MCF 10A (cell line): ENCODE data around the gene SORBS2. TPM values are rescaled to one million over a fixed set of nuclear protein-coding genes. Genes with fewer than 3 reads are reported as not detected.

ENCODE experiments used
- BruUV-seq: library from RNA; stranded (reverse); fragments of 400-500 nt; replicated peaks from 2 replicates; lab custom pipeline; 2021; lab: Mats Ljungman, UMichigan
- CTCF ChIA-PET: fragments of 300-600 bp; sonication (Branson Sonifier 250); formaldehyde crosslinking; extraction: SDS; loops from one replicate; lab custom pipeline; 2021; ENCODE audit warnings: antibody characterized with exemption, inconsistent platforms; lab: Yijun Ruan, JAX
- POLR2A ChIA-PET: fragments of 300-600, 350-650 bp; sonication (Branson Sonifier 250); formaldehyde crosslinking; extraction: SDS; loops from one replicate; lab custom pipeline; 2020; ENCODE audit warnings: antibody characterized with exemption, inconsistent platforms; lab: Yijun Ruan, JAX
- DNase-seq: peaks from one replicate; pipeline ENCODE4 v3.0.0-alpha.2; 2018; ENCODE audit not compliant: unreplicated experiment
- H3K27ac Mint-ChIP-seq: one replicate; pipeline ENCODE4 v1.8.0; 2022; ENCODE audit warnings: mild to moderate bottlenecking, low read depth, mixed read lengths; ENCODE audit not compliant: unreplicated experiment
- H3K27me3 Mint-ChIP-seq: one replicate; pipeline ENCODE4 v1.8.0; 2022; ENCODE audit warnings: mixed read lengths; ENCODE audit not compliant: insufficient read depth, unreplicated experiment
- H3K36me3 Mint-ChIP-seq: one replicate; pipeline ENCODE4 v1.8.0; 2022; ENCODE audit warnings: mild to moderate bottlenecking, moderate library complexity, mixed read lengths; ENCODE audit not compliant: insufficient read depth, unreplicated experiment
- H3K4me1 Mint-ChIP-seq: one replicate; pipeline ENCODE4 v1.8.0; 2022; ENCODE audit warnings: mixed read lengths; ENCODE audit not compliant: insufficient read depth, unreplicated experiment
- H3K4me3 Mint-ChIP-seq: one replicate; pipeline ENCODE4 v1.8.0; 2022; ENCODE audit warnings: mild to moderate bottlenecking, moderate library complexity, mixed read lengths; ENCODE audit not compliant: unreplicated experiment
- H3K9me3 Mint-ChIP-seq: one replicate; pipeline ENCODE4 v1.8.0; 2022; ENCODE audit warnings: mixed read lengths; ENCODE audit not compliant: unreplicated experiment
- CTCF ChIP-seq: fragments of 200-600 bp; IDR thresholded peaks from one replicate; pipeline ENCODE4 v1.8.0; 2022; ENCODE audit warnings: antibody characterized with exemption, mild to moderate bottlenecking; ENCODE audit not compliant: unreplicated experiment
- intact Hi-C: fragments of 100-400 bp; cut with micrococcal nuclease; formaldehyde crosslinking; loops from 2 replicates; pipeline ENCODE4 v1.14.1; 2022
- total RNA-seq: library from RNA; stranded (reverse); gene quantifications from 2 replicates; pipeline ENCODE4 v1.2.3, GENCODE V29; 2022

SORBS2 gene
- total RNA-seq, 1 experiment from 2014 or later, result 19.3 TPM

GRCh38 chr4:185578284-185578683 is 233.7 kb downstream of the SORBS2 start:
- Mint-ChIP-seq H3K4me3 (no peak overlapping the region), H3K36me3 (peaks cover 11% of the 10 kb centered on the region), H3K27ac (no peak overlapping the region), H3K9me3 (no peaks in the 10 kb centered on the region), H3K4me1 (peaks cover 7% of the 10 kb centered on the region), H3K27me3 (no peaks in the 10 kb centered on the region)
- no TSS peak for BruUV-seq
- ChIA-PET CTCF (interaction anchor here (1.4 to 1.7 kb wide), 2 partner anchors 8 to 20 kb away, joined by 4 to 5 read pairs; no protein-coding TSS in a partner anchor), POLR2A (no interaction called here)
- no peak for DNase-seq
- intact Hi-C loops, result no loop called here
- no peak for TF ChIP-seq CTCF

DNA sequence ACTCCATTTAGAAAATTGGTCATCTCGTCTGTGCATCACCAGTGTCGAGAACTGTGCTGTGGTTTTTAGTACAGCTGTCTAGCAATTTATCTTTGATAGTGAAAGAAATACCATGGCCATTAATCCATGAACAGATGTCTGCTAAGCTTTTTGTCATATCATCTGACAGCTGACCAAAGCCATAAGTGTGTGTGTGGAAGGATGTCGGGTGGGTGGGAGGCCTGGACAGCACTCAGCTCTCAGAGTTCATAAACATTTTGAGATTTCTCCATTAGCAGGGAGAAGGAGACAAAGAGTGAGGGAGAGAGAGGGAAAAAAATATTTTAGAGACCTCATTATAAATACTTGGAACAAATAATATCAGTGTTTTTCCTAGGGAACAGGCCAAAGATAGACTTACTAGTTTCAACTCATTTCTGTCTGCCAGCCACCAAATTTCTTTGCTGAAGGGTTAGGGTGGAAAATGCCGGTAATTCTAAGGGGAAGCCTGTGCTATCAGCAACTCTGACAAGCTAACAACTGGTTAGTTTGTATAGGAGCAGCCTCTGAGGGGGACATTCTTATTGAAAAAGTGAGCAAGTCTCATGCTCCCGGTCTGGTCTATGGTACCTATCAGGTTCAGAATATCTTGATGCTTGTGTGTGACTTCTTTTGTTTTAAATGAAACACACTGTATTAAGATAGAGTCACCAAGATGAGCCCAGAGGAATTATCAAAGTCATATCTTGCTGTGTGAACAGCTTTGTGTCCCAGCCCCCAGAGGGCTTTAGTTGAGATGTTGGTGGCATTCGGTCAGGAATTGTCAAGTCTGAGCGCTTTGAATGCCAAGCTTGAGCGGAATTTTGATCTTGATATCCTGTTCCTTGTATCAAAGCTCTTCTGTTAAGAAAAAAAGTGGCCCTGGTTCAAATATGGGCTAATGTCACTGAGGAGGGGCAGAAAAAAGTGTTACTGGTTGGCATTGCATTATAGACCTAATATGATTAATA is 234.7 kb downstream of the SORBS2 start:
- Mint-ChIP-seq H3K4me3 (no peak overlapping the region), H3K4me1 (peaks cover 9% of the 10 kb centered on the region), H3K27ac (no peak overlapping the region), H3K27me3 (no peaks in the 10 kb centered on the region), H3K36me3 (peaks cover 5% of the 10 kb centered on the region), H3K9me3 (no peaks in the 10 kb centered on the region)
- intact Hi-C loops, result no loop called here
- no peak for TF ChIP-seq CTCF
- no peak for DNase-seq
- ChIA-PET POLR2A (interaction anchor here (1.2 kb wide), 1 partner anchor 14 kb away, joined by 5 read pairs; no protein-coding TSS in a partner anchor), CTCF (interaction anchor here (1.4 kb wide), 1 partner anchor 9 kb away, joined by 5 read pairs; no protein-coding TSS in a partner anchor)
- no TSS peak for BruUV-seq

DNA sequence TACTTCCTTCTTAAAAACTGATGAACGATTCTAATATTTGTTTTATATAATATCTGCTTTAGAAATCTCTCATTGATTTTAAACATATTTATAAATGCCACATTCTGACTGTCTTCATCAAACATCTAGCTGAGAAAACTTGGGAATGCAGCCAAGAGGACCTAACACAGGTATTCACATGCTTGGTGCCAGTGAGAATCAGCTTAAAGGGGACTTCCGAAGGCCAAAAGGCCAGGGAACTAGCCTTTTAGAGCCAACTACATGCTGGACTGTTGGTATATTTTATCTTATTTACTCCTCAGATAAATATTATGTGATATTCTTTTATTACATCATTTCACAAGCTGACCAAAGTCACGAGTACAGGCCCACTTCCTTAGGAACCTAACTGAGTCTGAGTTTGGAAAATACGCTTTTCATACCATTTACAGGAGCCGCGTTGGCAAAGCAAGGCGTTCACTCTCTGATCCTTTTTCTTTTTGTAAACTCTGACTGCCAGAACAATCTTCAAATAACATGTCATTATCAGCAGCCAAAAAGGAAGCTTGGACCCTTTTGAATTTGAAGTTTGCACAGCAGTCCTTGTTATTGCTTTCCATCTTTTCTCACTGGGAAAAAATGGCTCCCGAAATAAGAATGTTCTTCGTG is 235.6 kb downstream of the SORBS2 start:
- peaks cover 5% of the 10 kb centered on the region for H3K36me3 Mint-ChIP-seq
- H3K4me1 Mint-ChIP-seq, result peaks cover 9% of the 10 kb centered on the region
- no peak overlapping the region for H3K27ac Mint-ChIP-seq
- no peaks in the 10 kb centered on the region for H3K27me3 Mint-ChIP-seq
- intact Hi-C loops, result no loop called here
- no peak overlapping the region for H3K4me3 Mint-ChIP-seq
- CTCF ChIA-PET, result no interaction called here
- TF ChIP-seq CTCF, result no peak
- no peaks in the 10 kb centered on the region for H3K9me3 Mint-ChIP-seq
- POLR2A ChIA-PET, result interaction anchor here (0.6 to 1.2 kb wide), 2 partner anchors 15 to 66 kb away, joined by 3 to 5 read pairs; no protein-coding TSS in a partner anchor
- no peak for DNase-seq
- no TSS peak for BruUV-seq
